SK-N-SH (cell line): ENCODE results near the gene CDR2. TPM values are rescaled to one million over a fixed set of nuclear protein-coding genes. Genes with fewer than 3 reads are reported as not detected.

Source experiments
- CTCF ChIA-PET: fragments of 300-600, 350-600 bp; formaldehyde crosslinking; extraction: SDS; loops from one replicate; lab custom pipeline; 2021; lab: Yijun Ruan, JAX
- POLR2A ChIA-PET: fragments of 350-600 bp; sonication (Branson Sonifier 250); formaldehyde crosslinking; extraction: SDS; loops from one replicate; lab custom pipeline; 2020; ENCODE audit warnings: antibody characterized with exemption, inconsistent platforms; lab: Yijun Ruan, JAX
- DNase-seq: peaks from one replicate; pipeline ENCODE4 v3.0.0; 2012
- H2AFZ ChIP-seq: fragments of 200-600 bp; sonication (generic); 2 replicates; pipeline ENCODE4 v1.8.1; 2016; ENCODE audit warnings: antibody characterized with exemption, mild to moderate bottlenecking, low read depth
- H3F3A ChIP-seq: fragments of 200-600 bp; sonication (generic); replicated peaks from 2 replicates; pipeline ENCODE3; 2016; ENCODE audit warnings: antibody characterized with exemption, mild to moderate bottlenecking; ENCODE audit not compliant: insufficient read depth
- H3K27ac ChIP-seq, 2 experiments: fragments of 200-500 bp in 1 of 2; fragments of 200-600 bp in 1 of 2; sonication (Bioruptor generic) in 1 of 2; sonication (generic), shearing (Covaris generic) in 1 of 2; 2 replicates each; pipeline versions ENCODE4 v1.5.1 to v1.6.1; 2014 to 2016; ENCODE audit warnings: low read depth in 2 of 2, inconsistent platforms in 1 of 2, low read length in 1 of 2, mild to moderate bottlenecking in 1 of 2, mixed read lengths in 1 of 2
- H3K27me3 ChIP-seq: fragments of 200-600 bp; sonication (generic), shearing (Covaris generic); 2 replicates; pipeline ENCODE4 v1.6.1; 2016; ENCODE audit warnings: mixed run types; ENCODE audit not compliant: insufficient read depth
- H3K36me3 ChIP-seq, 2 experiments: fragments of 200-500 bp in 1 of 2; fragments of 200-600 bp in 1 of 2; sonication (Bioruptor generic) in 1 of 2; sonication (generic) in 1 of 2; replicated peaks in 1 of 2; 2 replicates each; pipeline versions ENCODE3 to v1.5.1; 2014 to 2016; ENCODE audit warnings: low read length in 1 of 2, mild to moderate bottlenecking in 1 of 2; ENCODE audit not compliant: insufficient read depth in 2 of 2, control insufficient read depth in 1 of 2
- H3K4me1 ChIP-seq, 2 experiments: fragments of 200-500 bp in 1 of 2; fragments of 200-600 bp in 1 of 2; sonication (Bioruptor generic) in 1 of 2; sonication (generic), shearing (Covaris generic) in 1 of 2; 2 replicates each; pipeline versions ENCODE4 v1.5.1 to v1.6.1; 2014 to 2016; ENCODE audit warnings: low read depth in 1 of 2, low read length in 1 of 2, mixed run types in 1 of 2; ENCODE audit not compliant: insufficient read depth in 2 of 2, control insufficient read depth in 1 of 2
- H3K4me2 ChIP-seq: fragments of 200-600 bp; sonication (generic), shearing (Covaris generic); 2 replicates; pipeline ENCODE4 v1.6.1; 2017; ENCODE audit warnings: mixed run types
- H3K4me3 ChIP-seq, 2 experiments: fragments of 200-500 bp in 1 of 2; fragments of 200-600 bp in 1 of 2; sonication (Bioruptor generic) in 1 of 2; sonication (generic), shearing (Covaris generic) in 1 of 2; 2 replicates each; pipeline versions ENCODE4 v1.5.1 to v1.8.1; 2014 to 2016; ENCODE audit warnings: low read depth in 2 of 2, inconsistent platforms in 1 of 2, low read length in 1 of 2, mild to moderate bottlenecking in 1 of 2, mixed read lengths in 1 of 2, moderate library complexity in 1 of 2
- H3K79me2 ChIP-seq: fragments of 200-600 bp; sonication (generic); 2 replicates; pipeline ENCODE4 v1.8.1; 2017; ENCODE audit warnings: mild to moderate bottlenecking; ENCODE audit not compliant: insufficient read depth
- H3K9ac ChIP-seq: fragments of 200-600 bp; sonication (generic); 2 replicates; pipeline ENCODE4 v1.6.1; 2017; ENCODE audit warnings: mixed run types
- H3K9me2 ChIP-seq: fragments of 200-600 bp; sonication (generic); 2 replicates; pipeline ENCODE4 v1.6.1; 2017; ENCODE audit warnings: mixed run types
- H3K9me3 ChIP-seq: fragments of 200-600 bp; sonication (generic); 2 replicates; pipeline ENCODE4 v1.6.1; 2017; ENCODE audit warnings: mixed run types, mild to moderate bottlenecking, moderate library complexity
- H4K20me1 ChIP-seq: fragments of 200-600 bp; sonication (generic); 2 replicates; pipeline ENCODE4 v1.6.1; 2017; ENCODE audit warnings: mild to moderate bottlenecking, mixed run types; ENCODE audit not compliant: insufficient read depth
- CHD2 ChIP-seq: fragments of 150-350 bp; IDR thresholded peaks from 2 replicates; pipeline ENCODE4 v1.6.1; 2018; ENCODE audit warnings: low read length; ENCODE audit not compliant: partially characterized antibody
- ELF1 ChIP-seq: IDR thresholded peaks from 2 replicates; pipeline ENCODE4 v1.4.0; 2012
- FOSL2 ChIP-seq: IDR thresholded peaks from 2 replicates; pipeline ENCODE4 v1.4.0; 2012; ENCODE audit warnings: low read depth, mild to moderate bottlenecking, moderate library complexity, borderline replicate concordance
- FOXJ3 ChIP-seq: sonication (generic); formaldehyde crosslinking; IDR thresholded peaks from 2 replicates; pipeline ENCODE4 v1.5.1; 2020; ENCODE audit warnings: mild to moderate bottlenecking, missing genetic modification reagents
- FOXM1 ChIP-seq: IDR thresholded peaks from 2 replicates; pipeline ENCODE4 v1.4.0; 2012; ENCODE audit warnings: low read depth, mild to moderate bottlenecking
- GATA2 ChIP-seq: sonication (generic); formaldehyde crosslinking; IDR thresholded peaks from 2 replicates; pipeline ENCODE4 v1.5.0; 2020; ENCODE audit warnings: mild to moderate bottlenecking, missing genetic modification reagents
- MXI1 ChIP-seq: IDR thresholded peaks from 2 replicates; pipeline ENCODE4 v1.6.1; 2012; ENCODE audit warnings: mild to moderate bottlenecking, low read depth, low read length, improper control_type of control experiment
- RAD21 ChIP-seq: IDR thresholded peaks from 2 replicates; pipeline ENCODE4 v1.6.1; 2012; ENCODE audit warnings: mild to moderate bottlenecking, low read length
- RFX5 ChIP-seq: IDR thresholded peaks from 2 replicates; pipeline ENCODE4 v1.6.1; 2012; ENCODE audit warnings: mild to moderate bottlenecking, improper control_type of control experiment, low read length
- RXRA ChIP-seq: IDR thresholded peaks from 2 replicates; pipeline ENCODE4 v1.4.0; 2012; ENCODE audit warnings: low read depth, mild to moderate bottlenecking, borderline replicate concordance
- SIN3A ChIP-seq: IDR thresholded peaks from 2 replicates; pipeline ENCODE4 v1.6.1; 2012; ENCODE audit warnings: low read depth, mild to moderate bottlenecking, low read length, moderate library complexity, borderline replicate concordance
- TCF12 ChIP-seq: IDR thresholded peaks from 2 replicates; pipeline ENCODE4 v1.4.0; 2012
- TEAD4 ChIP-seq: IDR thresholded peaks from 2 replicates; pipeline ENCODE4 v1.4.0; 2012; ENCODE audit warnings: mild to moderate bottlenecking, borderline replicate concordance; ENCODE audit not compliant: insufficient read depth
- polyA plus RNA-seq, 3 experiments: library from polyadenylated mRNA; depleted of rRNA; stranded (reverse); fragments of >200 nt; gene quantifications; 2 replicates each; pipeline ENCODE4 v1.2.3, GENCODE V29; 2012
- TF ChIP-seq, protein P1 (sequence below): IDR thresholded peaks from 2 replicates; pipeline ENCODE4; 2012
- TF ChIP-seq, protein P2 (sequence below): fragments of 150-350 bp; IDR thresholded peaks from 2 replicates; pipeline ENCODE4 v1.6.1; 2016; ENCODE audit warnings: mild to moderate bottlenecking, low read depth, low read length
- TF ChIP-seq, protein P3 (sequence below): IDR thresholded peaks from 2 replicates; pipeline ENCODE4 v1.4.0; 2012; ENCODE audit warnings: low read depth
- TF ChIP-seq, protein P4 (sequence below): fragments of 200-600 bp; sonication (generic); IDR thresholded peaks from 2 replicates; pipeline ENCODE4 v1.6.1; 2017; ENCODE audit warnings: antibody characterized with exemption, mild to moderate bottlenecking, moderate library complexity
- TF ChIP-seq, protein P5 (sequence below): IDR thresholded peaks from 2 replicates; pipeline ENCODE4 v1.4.0; 2012; ENCODE audit warnings: low read depth, borderline replicate concordance
- TF ChIP-seq, protein P6 (sequence below): IDR thresholded peaks from 2 replicates; pipeline ENCODE4 v1.6.1; 2012; ENCODE audit warnings: mild to moderate bottlenecking, low read depth, low read length, moderate library complexity

Gene CDR2
- polyA plus RNA-seq, 1 of the 3 experiments (the other 2 are of a cell fraction), result 30.3 TPM

DNA sequence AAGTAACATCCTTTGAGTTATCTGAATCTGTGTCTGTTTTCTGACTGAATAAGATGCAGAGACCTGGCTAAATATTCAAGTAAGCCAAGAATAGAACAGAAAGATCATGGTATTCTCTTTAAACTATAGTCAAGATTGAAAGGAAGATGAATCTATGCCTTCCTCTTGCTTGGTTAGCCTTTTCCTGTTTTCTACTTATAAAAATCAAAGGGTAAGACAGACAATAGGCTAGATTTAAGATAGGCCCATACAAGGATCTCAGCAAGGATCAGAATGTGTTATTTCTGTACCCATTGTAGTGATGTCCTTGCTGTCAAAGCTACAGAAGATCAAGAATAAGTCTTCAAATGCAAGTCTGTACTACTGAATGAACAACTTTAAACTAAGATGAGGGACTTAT is 7.0 kb upstream of the CDR2 start:
- H3K9ac ChIP-seq, result no peak overlapping the region
- H3K79me2 ChIP-seq, result no peaks in the 10 kb centered on the region
- no peak overlapping the region for H2AFZ ChIP-seq
- H3K4me1 ChIP-seq, result no peaks in the 10 kb centered on the region
- CTCF ChIA-PET, result no interaction called here
- DNase-seq, result no peak
- no peaks in the 10 kb centered on the region for H3K27me3 ChIP-seq
- TF ChIP-seq FOXM1 (no peak), RXRA (no peak), MXI1 (no peak), GATA2 (CRISPR knock-in tag) (no peak), TEAD4 (no peak), ELF1 (no peak), SIN3A (no peak), CHD2 (no peak), FOSL2 (no peak), FOXJ3 (CRISPR knock-in tag) (no peak), RFX5 (no peak), TCF12 (no peak), RAD21 (no peak)
- TF ChIP-seq, protein P1, sequence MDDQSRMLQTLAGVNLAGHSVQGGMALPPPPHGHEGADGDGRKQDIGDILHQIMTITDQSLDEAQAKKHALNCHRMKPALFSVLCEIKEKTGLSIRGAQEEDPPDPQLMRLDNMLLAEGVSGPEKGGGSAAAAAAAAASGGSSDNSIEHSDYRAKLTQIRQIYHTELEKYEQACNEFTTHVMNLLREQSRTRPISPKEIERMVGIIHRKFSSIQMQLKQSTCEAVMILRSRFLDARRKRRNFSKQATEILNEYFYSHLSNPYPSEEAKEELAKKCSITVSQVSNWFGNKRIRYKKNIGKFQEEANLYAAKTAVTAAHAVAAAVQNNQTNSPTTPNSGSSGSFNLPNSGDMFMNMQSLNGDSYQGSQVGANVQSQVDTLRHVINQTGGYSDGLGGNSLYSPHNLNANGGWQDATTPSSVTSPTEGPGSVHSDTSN, result no peak
- TF ChIP-seq, protein P2, sequence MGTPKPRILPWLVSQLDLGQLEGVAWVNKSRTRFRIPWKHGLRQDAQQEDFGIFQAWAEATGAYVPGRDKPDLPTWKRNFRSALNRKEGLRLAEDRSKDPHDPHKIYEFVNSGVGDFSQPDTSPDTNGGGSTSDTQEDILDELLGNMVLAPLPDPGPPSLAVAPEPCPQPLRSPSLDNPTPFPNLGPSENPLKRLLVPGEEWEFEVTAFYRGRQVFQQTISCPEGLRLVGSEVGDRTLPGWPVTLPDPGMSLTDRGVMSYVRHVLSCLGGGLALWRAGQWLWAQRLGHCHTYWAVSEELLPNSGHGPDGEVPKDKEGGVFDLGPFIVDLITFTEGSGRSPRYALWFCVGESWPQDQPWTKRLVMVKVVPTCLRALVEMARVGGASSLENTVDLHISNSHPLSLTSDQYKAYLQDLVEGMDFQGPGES, result no peak
- TF ChIP-seq, protein P3, sequence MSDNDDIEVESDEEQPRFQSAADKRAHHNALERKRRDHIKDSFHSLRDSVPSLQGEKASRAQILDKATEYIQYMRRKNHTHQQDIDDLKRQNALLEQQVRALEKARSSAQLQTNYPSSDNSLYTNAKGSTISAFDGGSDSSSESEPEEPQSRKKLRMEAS, result no peak
- TF ChIP-seq, protein P4, sequence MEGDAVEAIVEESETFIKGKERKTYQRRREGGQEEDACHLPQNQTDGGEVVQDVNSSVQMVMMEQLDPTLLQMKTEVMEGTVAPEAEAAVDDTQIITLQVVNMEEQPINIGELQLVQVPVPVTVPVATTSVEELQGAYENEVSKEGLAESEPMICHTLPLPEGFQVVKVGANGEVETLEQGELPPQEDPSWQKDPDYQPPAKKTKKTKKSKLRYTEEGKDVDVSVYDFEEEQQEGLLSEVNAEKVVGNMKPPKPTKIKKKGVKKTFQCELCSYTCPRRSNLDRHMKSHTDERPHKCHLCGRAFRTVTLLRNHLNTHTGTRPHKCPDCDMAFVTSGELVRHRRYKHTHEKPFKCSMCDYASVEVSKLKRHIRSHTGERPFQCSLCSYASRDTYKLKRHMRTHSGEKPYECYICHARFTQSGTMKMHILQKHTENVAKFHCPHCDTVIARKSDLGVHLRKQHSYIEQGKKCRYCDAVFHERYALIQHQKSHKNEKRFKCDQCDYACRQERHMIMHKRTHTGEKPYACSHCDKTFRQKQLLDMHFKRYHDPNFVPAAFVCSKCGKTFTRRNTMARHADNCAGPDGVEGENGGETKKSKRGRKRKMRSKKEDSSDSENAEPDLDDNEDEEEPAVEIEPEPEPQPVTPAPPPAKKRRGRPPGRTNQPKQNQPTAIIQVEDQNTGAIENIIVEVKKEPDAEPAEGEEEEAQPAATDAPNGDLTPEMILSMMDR, result no peak
- TF ChIP-seq, protein P5, sequence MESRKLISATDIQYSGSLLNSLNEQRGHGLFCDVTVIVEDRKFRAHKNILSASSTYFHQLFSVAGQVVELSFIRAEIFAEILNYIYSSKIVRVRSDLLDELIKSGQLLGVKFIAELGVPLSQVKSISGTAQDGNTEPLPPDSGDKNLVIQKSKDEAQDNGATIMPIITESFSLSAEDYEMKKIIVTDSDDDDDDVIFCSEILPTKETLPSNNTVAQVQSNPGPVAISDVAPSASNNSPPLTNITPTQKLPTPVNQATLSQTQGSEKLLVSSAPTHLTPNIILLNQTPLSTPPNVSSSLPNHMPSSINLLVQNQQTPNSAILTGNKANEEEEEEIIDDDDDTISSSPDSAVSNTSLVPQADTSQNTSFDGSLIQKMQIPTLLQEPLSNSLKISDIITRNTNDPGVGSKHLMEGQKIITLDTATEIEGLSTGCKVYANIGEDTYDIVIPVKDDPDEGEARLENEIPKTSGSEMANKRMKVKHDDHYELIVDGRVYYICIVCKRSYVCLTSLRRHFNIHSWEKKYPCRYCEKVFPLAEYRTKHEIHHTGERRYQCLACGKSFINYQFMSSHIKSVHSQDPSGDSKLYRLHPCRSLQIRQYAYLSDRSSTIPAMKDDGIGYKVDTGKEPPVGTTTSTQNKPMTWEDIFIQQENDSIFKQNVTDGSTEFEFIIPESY, result no peak
- TF ChIP-seq, protein P6, sequence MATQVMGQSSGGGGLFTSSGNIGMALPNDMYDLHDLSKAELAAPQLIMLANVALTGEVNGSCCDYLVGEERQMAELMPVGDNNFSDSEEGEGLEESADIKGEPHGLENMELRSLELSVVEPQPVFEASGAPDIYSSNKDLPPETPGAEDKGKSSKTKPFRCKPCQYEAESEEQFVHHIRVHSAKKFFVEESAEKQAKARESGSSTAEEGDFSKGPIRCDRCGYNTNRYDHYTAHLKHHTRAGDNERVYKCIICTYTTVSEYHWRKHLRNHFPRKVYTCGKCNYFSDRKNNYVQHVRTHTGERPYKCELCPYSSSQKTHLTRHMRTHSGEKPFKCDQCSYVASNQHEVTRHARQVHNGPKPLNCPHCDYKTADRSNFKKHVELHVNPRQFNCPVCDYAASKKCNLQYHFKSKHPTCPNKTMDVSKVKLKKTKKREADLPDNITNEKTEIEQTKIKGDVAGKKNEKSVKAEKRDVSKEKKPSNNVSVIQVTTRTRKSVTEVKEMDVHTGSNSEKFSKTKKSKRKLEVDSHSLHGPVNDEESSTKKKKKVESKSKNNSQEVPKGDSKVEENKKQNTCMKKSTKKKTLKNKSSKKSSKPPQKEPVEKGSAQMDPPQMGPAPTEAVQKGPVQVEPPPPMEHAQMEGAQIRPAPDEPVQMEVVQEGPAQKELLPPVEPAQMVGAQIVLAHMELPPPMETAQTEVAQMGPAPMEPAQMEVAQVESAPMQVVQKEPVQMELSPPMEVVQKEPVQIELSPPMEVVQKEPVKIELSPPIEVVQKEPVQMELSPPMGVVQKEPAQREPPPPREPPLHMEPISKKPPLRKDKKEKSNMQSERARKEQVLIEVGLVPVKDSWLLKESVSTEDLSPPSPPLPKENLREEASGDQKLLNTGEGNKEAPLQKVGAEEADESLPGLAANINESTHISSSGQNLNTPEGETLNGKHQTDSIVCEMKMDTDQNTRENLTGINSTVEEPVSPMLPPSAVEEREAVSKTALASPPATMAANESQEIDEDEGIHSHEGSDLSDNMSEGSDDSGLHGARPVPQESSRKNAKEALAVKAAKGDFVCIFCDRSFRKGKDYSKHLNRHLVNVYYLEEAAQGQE, result no peak
- POLR2A ChIA-PET, result no interaction called here
- no peaks in the 10 kb centered on the region for H3K36me3 ChIP-seq
- no peak overlapping the region for H3K27ac ChIP-seq
- H3K9me2 ChIP-seq, result no peaks in the 10 kb centered on the region
- no peak overlapping the region for H3K4me3 ChIP-seq
- peaks cover 5% of the 10 kb centered on the region for H3F3A ChIP-seq
- H3K4me2 ChIP-seq, result no peak overlapping the region
- no peaks in the 10 kb centered on the region for H4K20me1 ChIP-seq
- H3K9me3 ChIP-seq, result no peaks in the 10 kb centered on the region
